ENCODE data around the gene ZRANB3.

GRCh38 chr2:135099802-135100483 is 431.1 kb downstream of the ZRANB3 start:
- TF ChIP-seq CTCF (IDR thresholded peaks at IDR 0.05; ENCODE audit: insufficient read depth, low read depth, low read length) (no peak), EZH2 (IDR thresholded peaks at IDR 0.05; ENCODE audit: insufficient read depth, low read length) (no peak)
